NCI-H526 (cell line): ENCODE data around the gene CKMT2.
A peak's percentile ranks its signal among the peaks of the same experiment; 100 is the strongest.

Experiments used
- DNase-seq, 2 experiments: peaks; one replicate each; lab custom pipeline; 2025; lab: John Stamatoyannopoulos, UW

Gene CKMT2

DNA sequence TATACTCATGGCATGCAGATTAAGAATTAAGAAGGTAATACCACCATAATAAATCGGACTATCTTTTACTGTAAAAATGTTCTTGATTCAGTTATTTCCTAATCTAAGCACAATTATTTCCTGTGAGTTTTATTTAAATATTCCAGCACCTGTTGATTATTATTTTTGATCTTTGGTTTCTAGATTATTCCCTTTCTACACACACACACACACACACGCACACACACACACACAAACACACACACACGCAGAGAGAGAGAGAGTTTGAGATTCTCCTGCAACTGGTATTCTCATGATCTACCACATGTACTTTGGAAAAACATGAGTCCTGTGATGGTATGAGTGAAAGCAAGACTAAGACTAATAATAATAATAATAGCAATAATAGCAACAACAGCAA is 17.0 kb upstream of the CKMT2 start:
- DNase-seq: no peak

DNA sequence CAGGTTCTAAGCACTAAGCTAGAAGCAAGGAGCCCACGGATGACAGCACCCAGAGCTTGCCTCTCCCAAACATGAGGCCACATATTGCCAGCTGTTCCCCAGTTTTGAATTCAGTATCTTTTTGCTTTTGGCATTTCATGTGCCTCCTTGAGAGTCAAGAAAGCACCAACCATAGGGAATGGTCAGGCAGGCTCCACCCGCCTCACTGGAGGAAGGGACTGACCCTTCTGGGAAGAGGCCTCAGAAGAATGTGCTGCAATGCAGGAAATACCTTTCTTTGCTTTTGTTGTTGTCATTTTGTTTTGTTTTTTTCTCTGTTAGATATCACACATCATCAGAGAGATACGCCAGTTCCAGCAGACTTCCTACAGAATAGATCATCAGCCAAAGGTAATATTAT is 13.7 kb upstream of the CKMT2 start:
- DNase-seq: no peak

DNA sequence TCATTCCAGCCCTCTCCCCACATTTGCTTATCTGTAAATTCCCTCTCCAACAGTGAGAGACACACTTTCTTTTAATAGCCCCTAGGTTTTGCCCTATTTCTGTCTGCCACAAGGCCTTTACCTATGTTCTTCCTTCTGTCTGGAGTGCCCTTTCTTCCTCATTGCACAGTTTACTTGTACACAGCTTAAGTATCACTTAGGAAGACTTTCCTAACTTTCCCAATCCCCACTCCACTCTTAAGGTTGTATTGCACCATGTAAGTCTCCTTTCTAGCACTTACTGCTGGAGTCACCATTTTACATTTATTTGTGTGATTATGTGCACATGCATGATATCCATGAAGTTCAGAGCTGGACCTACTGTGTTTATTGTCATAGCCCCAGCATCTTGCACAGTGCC is 10.8 kb upstream of the CKMT2 start:
- no peak for DNase-seq

DNA sequence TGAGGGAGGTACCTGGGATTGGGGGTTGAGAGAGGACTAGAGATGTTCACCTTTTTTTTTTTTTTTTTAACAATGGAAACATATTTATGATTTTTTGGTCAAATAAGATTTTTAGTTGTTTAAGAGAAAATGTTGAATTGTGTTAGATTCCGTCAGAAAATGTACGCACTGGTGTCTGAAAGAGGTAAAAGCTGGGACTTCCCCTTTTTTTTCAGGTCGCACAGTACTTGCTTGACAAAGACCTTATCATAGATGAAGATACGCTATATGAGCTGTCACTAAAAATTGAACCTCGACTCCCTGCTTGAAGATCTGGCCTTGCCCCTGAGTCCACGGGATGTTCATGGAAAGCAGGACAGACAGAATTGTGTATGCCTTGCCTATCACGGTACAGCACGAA is 7.7 kb upstream of the CKMT2 start:
- DNase-seq: no peak

DNA sequence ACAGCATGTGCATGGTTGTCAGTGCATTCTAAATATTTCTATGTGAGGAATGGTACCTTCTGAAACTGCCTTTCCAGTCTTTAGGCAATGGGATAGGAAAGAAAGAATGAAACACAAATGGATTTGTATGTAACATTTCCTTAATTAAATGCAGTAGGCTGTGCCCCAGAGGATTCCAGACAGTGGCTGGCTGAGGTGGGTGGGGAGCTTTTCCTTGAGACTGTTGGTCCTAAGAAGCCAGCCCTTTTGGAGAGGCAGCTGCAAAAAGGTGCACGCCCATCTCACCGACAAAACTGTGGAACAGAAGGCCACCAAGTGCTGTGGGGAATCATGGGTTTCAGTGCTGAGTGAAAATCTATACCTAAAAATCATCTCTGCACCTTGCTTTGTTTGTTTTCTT is 6.8 kb upstream of the CKMT2 start:
- DNase-seq: no peak

DNA sequence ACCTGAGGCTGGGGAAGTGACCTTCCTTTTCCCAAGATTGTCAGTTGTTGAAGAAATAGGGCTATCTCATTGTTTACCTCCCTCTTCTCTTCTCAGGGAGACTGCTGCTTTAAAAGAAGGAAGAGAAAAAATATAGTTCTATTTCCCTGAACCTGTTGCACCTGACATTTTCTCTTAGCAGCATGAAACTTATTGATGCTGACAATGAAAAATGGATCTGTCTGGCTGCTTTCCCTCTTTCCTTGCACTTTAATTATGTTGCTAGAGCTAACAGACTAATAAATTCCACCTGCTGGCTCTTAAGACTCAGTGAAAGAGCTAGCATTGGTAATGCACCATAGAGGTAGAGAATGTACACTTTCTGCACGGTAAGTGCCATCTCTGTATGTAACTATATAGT is 6.2 kb upstream of the CKMT2 start:
- DNase-seq: no peak

DNA sequence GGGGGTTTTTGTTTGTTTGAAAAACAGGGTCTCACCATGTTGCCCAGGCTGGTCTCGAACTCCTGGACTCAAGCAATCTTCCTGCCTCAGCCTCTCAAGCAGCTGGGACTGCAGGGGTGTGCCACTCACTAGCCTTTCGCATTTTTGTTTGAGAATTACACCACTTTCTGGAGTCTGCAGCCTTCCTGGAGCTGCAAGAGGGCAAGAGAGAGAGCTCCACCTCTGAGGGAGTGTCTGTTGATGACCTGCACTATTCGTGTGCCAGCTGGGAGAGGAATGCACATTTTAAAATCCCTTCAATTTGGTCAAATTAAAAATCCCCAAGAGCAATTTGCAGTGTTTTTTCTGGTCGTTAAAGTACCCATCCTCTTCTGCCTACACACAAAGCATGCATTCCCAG is 5.0 kb upstream of the CKMT2 start:
- no peak for DNase-seq

DNA sequence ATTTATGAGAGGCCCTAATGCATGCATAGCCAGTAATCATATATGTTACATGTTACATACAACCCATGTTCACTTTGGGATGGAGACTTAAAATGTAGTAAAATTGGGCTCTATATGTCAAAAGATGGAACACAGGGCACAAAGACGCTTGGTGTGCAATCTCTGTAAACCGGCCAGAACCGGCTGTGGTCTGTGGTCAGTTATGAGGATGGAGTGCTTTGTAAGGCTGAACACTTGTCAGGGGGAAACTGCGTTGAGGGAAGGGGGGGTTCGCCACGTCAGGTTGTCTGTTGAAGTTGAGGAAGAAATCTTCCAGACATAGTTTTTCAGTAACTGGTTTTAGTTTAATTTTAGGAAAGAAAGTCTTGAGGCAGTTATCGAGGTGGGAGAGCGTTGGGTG is 2.7 kb upstream of the CKMT2 start:
- no peak for DNase-seq

DNA sequence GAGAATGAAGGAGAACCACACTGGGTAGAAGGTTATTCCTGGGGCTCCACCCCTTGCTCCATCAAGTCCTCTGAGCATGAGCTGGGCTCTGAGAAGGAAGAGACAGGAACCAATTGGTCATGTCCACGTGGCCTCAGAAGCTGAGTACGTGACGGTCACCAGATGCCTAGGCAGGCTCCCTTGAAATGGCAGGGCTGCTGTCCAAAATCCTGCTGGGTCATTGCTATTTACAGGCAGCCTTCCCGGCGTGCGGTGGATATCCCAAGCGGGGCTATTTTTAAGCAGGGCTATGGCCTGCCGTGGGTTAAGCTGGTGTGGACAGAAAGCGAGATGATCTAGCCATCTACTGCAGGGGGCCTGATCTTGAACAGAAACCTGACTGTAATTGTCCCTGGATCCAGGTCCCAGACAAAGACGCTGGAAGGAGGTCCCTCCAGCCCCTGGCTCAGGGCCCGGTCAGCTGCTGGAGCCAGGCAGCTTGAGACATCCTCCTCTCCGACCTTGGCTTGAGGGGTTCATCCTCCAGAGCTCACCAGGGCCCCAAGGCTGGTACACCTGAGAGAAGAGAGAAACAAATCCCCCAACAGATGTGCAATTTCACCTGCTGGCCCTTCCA is 550 bp upstream of the CKMT2 start:
- no peak for DNase-seq

DNA sequence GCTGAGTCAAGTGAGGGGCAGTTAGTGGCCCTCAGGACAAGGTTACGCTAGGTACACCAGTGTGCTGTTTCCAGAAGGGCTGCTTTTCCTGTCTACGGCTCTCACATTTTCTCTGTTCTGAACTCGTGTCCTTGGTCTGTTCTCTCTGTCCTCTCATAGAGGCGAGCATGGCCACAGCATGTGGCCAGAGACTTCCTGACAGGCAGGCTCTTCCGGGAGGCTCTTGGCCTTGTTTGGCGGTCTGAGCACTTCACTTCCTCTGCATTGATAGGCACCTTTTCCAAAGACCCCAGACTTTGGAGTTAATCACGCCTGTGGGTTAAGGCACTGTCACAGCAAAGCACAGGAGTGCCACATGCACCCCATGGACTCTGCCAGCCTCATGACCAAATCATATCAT is 1.2 kb downstream of the CKMT2 start:
- DNase-seq: no peak

DNA sequence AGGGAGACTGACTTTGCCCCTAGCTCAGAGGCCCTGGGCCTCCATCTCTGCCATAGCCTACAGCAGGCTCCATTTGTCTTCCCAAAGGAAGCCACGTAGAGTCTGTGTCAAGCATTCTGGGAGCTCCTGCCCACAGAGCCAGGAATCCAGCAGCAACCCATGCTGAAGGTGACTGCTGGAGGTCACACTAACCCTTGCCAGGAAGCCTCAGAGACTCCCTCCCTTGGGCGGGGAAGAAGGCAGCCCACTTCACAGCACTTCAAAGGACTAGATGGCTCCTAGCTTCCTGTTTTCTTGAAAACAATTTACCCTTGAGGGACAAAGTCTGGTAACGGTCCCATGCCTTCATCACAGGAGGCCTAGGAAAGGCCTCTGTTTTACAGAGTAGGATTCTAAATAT is 1.7 kb downstream of the CKMT2 start:
- no peak for DNase-seq

DNA sequence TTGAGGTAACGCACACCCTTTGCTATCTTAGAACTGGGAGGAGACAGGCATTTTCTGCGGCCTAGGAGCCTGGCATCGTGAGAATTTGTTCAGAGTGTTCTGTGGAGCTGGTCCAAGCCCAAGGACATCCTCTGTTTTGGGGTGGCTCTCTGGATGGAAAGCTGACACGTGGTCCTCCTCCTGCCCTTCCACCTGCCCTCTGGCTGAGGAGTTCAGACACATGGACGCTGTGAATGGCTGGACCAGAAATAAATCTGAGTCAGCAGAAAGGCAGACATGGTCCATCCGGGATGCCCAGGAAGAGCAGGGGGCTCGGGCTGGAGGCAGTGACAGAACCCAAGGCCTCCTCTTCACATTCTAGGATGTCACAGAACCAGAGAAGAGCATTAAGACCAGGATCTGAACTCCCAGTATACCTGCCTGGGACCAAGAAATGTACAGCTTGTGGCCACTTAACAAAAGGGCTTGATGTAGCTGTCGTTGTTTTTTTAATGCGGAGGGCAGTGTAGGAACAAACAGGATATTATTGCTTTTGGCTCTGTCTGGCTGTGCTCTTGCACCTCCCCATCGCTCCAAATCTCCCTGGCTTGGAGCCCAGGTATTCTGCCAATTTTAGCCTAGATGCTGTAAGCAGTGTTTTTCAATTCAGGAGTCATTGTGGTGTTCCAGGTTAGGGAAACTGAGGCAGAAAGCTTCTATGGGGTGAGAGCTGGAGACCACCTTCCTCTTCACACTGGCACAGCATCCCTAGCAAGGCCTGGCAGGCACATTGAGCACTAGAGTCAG is 2.4 kb downstream of the CKMT2 start:
- DNase-seq: no peak

DNA sequence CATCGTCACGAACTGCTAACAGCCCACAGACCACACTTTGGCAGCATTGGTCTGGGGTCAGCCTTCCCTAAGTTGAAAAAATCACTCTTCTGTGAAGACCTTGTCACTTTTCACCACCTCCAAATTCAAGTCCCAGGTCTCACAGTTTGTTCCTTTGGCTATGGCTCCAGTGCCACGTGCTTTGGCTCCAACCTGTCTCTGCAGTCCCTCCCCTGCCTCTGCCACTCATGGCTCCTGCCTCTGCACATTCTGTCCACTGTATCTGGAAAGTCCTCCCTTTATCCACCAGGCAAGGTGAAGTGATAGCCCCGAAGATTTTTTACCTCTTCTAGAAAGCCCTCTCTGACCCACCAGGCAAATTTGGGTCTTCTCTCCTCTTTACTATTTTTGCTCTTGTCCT is 5.3 kb downstream of the CKMT2 start:
- no peak for DNase-seq

DNA sequence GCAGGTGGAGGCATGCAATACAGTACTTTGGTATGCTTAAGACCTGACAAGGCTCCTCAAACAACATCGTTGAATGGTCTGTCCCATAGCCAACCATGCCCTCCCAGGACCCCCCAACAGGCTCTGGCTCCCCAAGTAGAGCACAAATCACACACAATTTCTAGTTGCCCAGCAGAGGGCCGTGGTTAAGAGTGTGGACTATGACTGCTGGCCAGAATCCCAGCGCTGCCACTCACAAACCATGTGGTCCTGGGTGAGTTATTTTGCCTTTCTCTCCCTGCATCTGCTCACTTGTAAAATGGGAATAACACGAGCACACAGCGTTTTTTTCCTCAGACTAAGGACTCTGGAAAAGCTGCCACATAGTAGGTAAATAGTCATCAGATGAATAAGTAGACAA is 6.5 kb downstream of the CKMT2 start:
- no peak for DNase-seq

DNA sequence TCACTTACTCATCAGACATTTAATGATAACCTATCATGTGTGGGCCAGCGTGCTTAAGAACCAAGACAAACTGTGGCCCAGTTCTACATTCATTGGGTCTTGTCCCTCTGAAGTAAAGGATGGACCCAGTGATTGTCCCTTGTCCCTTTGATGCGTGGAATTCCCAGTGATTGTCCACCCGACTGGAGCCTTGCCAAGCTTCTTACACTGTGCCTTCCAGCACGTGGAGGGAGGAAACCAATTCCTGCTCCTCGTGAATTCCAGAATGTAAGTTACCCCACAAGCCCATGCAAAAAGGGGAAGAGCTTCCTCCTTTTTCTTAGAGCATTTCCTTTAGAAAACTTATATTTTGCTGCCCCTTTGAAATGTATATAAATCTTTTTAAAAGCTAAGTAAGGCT is 7.9 kb downstream of the CKMT2 start:
- no peak for DNase-seq

DNA sequence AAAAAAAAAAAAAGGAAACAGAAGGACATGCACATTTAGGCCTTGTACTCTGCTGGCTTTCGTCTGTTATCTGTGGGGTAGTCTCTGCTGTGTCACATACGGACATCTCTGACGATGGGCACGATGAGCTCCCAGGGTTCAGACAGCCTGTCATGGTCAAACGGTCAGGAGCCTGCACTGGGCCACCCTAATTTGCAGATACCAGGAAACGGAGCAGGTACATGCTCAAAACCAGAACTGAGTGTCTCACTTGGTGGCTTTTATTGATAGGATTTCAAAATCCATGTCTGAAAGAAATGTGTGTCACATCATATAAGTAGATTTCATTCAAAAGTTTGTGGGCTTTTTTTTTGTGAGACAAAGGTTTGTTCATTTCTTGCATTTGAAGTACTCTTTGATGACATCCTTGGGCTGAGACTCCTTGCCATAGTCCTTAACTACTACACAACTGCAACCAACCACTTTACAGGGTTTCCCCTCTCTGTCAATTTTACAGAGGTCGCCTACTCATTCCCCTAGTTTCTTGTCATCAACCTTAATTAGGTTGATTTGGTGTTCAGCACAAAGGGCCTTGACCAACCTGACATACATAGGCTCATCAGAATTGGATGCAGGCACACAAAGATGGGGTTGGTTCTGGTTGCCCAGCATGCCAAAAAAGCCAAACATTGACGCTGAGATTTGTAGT is 9.0 kb downstream of the CKMT2 start:
- DNase-seq: no peak

DNA sequence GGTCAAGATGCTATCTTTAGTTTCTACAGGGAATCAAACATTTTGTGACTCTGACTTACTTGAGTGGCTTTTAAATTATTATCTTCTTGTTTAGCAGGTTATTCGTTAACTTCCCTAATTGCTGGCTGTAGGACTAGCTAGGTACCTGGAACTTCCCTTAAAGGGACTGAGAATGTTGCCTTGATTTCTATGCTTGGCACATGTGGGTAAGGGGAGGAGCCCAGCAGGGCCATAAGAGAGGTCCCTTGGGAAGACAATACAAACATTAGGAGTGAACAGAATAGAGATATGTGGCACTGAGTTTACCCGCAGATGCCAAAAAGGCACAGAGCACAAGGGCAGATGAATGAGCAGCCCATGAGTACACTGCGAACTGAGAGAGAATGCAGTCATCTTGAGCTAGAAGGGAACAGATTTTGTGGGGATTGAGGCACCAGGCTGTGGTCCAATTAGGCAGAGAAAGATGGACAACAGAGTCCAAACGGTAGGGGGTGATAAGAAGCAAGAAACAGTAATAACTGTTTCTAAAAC is 9.8 kb downstream of the CKMT2 start:
- DNase-seq: peak in 1 of 2 experiments; percentile 26

DNA sequence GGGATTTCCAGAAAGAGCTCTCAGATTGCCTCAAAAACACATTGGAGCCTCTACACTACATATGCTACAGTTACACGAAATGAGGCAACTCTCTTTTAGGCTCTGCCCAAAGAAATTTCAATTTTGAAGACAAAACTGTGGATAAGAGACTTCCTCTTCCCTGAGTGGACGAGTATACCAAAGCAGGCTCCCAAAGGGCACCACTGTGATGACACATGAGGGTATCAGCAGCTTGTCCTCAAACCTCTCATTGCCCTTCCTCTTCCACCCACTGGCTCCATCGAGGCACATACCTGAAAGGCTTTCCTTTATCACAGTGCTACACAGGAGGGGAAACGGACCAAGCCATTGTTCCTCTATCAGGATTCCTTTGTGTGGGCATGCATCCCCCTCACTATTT is 11.3 kb downstream of the CKMT2 start:
- DNase-seq: no peak

DNA sequence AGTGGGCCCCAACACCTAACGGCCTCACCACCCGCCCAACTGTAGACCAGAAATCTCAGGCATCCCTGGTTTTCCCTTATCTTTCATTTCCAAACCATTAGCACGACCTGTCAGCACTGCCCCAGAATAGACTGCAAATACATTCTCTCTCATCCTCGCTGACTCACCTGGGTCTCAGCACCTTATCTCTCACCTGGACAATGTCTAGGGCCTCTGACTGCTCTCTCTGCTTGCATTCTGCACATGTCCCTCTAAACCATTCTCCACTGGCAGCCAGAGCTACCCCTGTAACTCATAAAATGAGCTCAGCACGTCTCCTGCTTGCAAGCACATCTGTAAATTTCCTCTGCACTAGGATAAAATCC is 12.7 kb downstream of the CKMT2 start:
- DNase-seq: no peak

DNA sequence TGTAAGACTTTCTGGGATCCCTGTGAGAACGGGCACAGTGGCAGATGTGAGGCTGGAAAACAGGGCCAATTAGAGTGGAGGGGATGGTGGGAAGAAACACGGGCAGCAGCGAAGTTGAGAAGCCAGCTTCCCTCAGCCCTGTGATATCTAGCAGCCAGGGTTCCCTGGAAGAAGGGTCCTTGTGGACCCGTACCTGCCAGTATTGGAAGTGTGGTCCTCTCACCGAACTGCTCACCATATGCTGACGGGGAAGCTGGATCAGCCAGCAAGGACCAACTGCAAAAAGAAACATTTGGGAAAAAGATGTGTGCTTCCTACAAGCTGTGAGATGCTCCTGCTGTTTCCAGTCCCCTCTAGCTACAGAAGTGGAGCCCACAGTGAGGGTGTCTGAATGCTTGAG is 13.6 kb downstream of the CKMT2 start:
- no peak for DNase-seq

DNA sequence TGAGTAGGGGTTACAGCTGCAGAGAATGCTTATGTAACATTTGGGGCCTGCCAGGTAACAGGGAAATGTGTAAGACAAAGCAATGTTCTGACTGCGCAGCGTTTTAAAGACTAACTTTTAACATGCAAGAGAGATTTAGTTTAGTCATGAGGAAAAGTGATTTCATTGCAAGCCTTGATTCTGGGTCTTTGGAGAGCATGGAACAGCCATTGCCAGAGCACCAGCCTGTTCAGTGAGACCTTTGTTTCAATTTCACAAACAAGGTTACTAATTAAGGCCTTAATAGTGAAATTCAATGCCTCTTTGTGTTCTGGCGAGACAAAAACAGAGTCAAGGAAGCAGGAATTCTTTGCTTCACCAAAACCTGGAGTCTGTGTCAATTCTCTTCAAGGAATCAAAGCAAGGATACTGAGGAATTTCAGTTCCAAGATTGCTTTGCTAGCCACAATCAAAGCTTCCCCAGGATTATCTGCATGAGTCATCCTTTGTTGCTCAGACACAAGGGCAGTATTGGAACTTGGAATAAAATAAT is 14.4 kb downstream of the CKMT2 start:
- DNase-seq: no peak

DNA sequence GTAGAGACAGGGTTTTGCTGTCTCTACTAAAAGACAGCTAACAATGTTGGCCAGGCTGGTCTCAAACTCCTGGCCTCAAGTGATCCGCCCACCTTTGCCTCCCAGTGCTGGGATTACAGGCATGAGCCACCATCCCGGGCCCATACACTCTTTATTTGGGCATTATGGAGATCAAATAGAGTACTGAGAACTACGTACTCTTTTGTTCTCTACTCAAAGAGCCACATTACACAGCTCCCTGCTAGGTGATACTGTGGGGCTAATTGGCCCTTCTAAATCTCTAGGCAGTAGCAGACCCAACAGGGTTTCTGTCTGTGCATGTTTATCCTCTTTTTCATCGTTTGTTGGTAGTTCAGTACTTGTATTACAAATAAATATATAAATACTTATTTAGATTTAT is 16.1 kb downstream of the CKMT2 start:
- no peak for DNase-seq

DNA sequence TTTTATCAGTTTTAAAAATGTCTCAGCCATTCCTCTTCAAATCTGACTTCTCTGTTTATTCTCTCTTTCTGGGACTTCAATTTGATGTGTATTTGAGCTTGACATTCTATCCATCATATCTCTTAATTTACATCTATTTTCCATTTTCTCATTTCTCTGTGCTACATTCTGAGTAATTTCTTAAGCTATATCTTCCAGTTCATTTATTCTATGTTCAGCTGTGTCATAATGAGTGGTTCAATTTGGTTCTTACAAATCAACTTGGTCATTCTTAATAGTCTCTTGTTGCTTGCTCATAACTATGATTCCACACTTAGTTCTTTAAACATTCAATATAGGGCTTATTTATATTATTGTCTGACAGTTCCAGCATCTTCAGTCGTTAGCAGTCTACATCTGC is 16.9 kb downstream of the CKMT2 start:
- DNase-seq: no peak
